ENCODE data around the gene NOXA1. TPM values are rescaled to one million over a fixed set of nuclear protein-coding genes. Genes with fewer than 3 reads are reported as not detected.

The NOXA1 gene
- total and polyA plus RNA-seq, 2 of the 8 experiments (the other 6 are each of a cell fraction or from before 2014, with no cell fraction given) = 0.34 to 0.91 TPM

DNA sequence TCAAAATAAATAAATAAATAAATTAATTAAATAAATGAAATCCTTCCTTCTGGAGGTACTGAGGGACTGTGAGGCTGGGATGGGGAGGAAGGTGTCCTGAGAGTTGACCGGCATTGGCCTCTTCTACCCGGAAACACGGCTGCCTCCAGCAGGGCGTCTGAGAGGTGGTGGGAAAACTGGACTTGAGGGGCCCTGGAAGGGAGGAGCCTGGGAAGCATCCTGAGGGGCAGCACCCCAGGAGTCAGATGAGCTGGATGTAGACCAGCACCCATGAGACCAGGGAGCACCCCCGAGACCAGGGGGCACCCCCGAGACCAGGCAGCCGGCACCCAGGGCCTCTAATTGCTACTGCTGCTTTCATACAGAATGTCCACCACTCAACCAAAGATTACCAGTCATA is 44.7 kb downstream of the NOXA1 start (continued):
- TF ChIP-seq, protein P1, sequence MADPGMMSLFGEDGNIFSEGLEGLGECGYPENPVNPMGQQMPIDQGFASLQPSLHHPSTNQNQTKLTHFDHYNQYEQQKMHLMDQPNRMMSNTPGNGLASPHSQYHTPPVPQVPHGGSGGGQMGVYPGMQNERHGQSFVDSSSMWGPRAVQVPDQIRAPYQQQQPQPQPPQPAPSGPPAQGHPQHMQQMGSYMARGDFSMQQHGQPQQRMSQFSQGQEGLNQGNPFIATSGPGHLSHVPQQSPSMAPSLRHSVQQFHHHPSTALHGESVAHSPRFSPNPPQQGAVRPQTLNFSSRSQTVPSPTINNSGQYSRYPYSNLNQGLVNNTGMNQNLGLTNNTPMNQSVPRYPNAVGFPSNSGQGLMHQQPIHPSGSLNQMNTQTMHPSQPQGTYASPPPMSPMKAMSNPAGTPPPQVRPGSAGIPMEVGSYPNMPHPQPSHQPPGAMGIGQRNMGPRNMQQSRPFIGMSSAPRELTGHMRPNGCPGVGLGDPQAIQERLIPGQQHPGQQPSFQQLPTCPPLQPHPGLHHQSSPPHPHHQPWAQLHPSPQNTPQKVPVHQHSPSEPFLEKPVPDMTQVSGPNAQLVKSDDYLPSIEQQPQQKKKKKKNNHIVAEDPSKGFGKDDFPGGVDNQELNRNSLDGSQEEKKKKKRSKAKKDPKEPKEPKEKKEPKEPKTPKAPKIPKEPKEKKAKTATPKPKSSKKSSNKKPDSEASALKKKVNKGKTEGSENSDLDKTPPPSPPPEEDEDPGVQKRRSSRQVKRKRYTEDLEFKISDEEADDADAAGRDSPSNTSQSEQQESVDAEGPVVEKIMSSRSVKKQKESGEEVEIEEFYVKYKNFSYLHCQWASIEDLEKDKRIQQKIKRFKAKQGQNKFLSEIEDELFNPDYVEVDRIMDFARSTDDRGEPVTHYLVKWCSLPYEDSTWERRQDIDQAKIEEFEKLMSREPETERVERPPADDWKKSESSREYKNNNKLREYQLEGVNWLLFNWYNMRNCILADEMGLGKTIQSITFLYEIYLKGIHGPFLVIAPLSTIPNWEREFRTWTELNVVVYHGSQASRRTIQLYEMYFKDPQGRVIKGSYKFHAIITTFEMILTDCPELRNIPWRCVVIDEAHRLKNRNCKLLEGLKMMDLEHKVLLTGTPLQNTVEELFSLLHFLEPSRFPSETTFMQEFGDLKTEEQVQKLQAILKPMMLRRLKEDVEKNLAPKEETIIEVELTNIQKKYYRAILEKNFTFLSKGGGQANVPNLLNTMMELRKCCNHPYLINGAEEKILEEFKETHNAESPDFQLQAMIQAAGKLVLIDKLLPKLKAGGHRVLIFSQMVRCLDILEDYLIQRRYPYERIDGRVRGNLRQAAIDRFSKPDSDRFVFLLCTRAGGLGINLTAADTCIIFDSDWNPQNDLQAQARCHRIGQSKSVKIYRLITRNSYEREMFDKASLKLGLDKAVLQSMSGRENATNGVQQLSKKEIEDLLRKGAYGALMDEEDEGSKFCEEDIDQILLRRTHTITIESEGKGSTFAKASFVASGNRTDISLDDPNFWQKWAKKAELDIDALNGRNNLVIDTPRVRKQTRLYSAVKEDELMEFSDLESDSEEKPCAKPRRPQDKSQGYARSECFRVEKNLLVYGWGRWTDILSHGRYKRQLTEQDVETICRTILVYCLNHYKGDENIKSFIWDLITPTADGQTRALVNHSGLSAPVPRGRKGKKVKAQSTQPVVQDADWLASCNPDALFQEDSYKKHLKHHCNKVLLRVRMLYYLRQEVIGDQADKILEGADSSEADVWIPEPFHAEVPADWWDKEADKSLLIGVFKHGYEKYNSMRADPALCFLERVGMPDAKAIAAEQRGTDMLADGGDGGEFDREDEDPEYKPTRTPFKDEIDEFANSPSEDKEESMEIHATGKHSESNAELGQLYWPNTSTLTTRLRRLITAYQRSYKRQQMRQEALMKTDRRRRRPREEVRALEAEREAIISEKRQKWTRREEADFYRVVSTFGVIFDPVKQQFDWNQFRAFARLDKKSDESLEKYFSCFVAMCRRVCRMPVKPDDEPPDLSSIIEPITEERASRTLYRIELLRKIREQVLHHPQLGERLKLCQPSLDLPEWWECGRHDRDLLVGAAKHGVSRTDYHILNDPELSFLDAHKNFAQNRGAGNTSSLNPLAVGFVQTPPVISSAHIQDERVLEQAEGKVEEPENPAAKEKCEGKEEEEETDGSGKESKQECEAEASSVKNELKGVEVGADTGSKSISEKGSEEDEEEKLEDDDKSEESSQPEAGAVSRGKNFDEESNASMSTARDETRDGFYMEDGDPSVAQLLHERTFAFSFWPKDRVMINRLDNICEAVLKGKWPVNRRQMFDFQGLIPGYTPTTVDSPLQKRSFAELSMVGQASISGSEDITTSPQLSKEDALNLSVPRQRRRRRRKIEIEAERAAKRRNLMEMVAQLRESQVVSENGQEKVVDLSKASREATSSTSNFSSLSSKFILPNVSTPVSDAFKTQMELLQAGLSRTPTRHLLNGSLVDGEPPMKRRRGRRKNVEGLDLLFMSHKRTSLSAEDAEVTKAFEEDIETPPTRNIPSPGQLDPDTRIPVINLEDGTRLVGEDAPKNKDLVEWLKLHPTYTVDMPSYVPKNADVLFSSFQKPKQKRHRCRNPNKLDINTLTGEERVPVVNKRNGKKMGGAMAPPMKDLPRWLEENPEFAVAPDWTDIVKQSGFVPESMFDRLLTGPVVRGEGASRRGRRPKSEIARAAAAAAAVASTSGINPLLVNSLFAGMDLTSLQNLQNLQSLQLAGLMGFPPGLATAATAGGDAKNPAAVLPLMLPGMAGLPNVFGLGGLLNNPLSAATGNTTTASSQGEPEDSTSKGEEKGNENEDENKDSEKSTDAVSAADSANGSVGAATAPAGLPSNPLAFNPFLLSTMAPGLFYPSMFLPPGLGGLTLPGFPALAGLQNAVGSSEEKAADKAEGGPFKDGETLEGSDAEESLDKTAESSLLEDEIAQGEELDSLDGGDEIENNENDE (IDR thresholded peaks at IDR 0.05; ENCODE audit: insufficient replicate concordance, low read length) = no peak
- TF ChIP-seq SRF (IDR thresholded peaks at IDR 0.05; ENCODE audit: low read depth, low read length) (no peak), TEAD4 (IDR thresholded peaks at IDR 0.05; ENCODE audit: low read depth, low read length) (no peak), TBP (IDR thresholded peaks at IDR 0.05; ENCODE audit: low read depth, low read length) (no peak)
